H1 (cell line): Measurements from ENCODE around the gene ARL6IP4. TPM values are rescaled to one million over a fixed set of nuclear protein-coding genes. Genes with fewer than 3 reads are reported as not detected.

ENCODE experiments used
- ASH2L ChIP-seq: fragments of 200-600, 300-600 bp; sonication (generic); IDR thresholded peaks from one replicate; pipeline ENCODE4 v1.7.1; 2017; ENCODE audit warnings: low read length
- ATF2 ChIP-seq: IDR thresholded peaks from 2 replicates; pipeline ENCODE4 v1.6.1; 2012; ENCODE audit warnings: low read length, inconsistent platforms
- ATF3 ChIP-seq: IDR thresholded peaks from 2 replicates; pipeline ENCODE4 v1.6.1; 2011; ENCODE audit warnings: low read depth, mild to moderate bottlenecking, low read length; ENCODE audit not compliant: insufficient read depth
- BRCA1 ChIP-seq: IDR thresholded peaks from 2 replicates; pipeline ENCODE4 v1.6.1; 2012; ENCODE audit warnings: low read depth, low read length, improper control_type of control experiment
- CBX5 ChIP-seq: fragments of 300-800, 300-1000 bp; sonication (generic); IDR thresholded peaks from 2 replicates; pipeline ENCODE4 v1.7.1; 2016; ENCODE audit warnings: antibody characterized with exemption, low read length, low read depth
- CBX8 ChIP-seq: fragments of 300-800, 300-1000 bp; sonication (generic); IDR thresholded peaks from 2 replicates; pipeline ENCODE4 v1.7.1; 2016; ENCODE audit warnings: low read depth, low read length, borderline replicate concordance
- EZH2 ChIP-seq: fragments of 200-600 bp; sonication (generic); IDR thresholded peaks from 2 replicates; pipeline ENCODE4 v1.7.1; 2012; ENCODE audit warnings: low read depth, mild to moderate bottlenecking, moderate library complexity, low read length, inconsistent platforms; ENCODE audit not compliant: severe bottlenecking
- GABPA ChIP-seq: IDR thresholded peaks from 2 replicates; pipeline ENCODE4 v1.6.1; 2011; ENCODE audit warnings: mild to moderate bottlenecking, low read length, moderate library complexity, borderline replicate concordance; ENCODE audit not compliant: insufficient read depth
- KDM5A ChIP-seq: fragments of 200-600 bp; IDR thresholded peaks from 2 replicates; pipeline ENCODE4 v1.7.1; 2012; ENCODE audit warnings: mild to moderate bottlenecking, low read length, inconsistent platforms, mixed read lengths
- MAX ChIP-seq: IDR thresholded peaks from 2 replicates; pipeline ENCODE4 v1.6.1; 2012; ENCODE audit warnings: inconsistent platforms
- NANOG ChIP-seq: IDR thresholded peaks from 2 replicates; pipeline ENCODE4 v1.6.1; 2011; ENCODE audit warnings: low read length, low read depth, mild to moderate bottlenecking, inconsistent platforms; ENCODE audit not compliant: insufficient read depth, poor library complexity, severe bottlenecking
- NRF1 ChIP-seq: IDR thresholded peaks from 2 replicates; pipeline ENCODE4 v1.6.1; 2011; ENCODE audit warnings: mild to moderate bottlenecking, low read depth, low read length, improper control_type of control experiment
- PHF8 ChIP-seq: fragments of 200-600 bp; sonication (generic); conservative IDR thresholded peaks from 2 replicates; pipeline ENCODE4 v1.7.1; 2012; ENCODE audit warnings: low read depth, mild to moderate bottlenecking, inconsistent platforms, low read length, moderate library complexity
- POLR2A ChIP-seq, 2 experiments: IDR thresholded peaks; 1 replicate in 1 of 2; 2 replicates in 1 of 2; pipeline ENCODE4 v1.6.1; 2011; ENCODE audit warnings: low read depth in 2 of 2, low read length in 2 of 2, mild to moderate bottlenecking in 2 of 2; ENCODE audit errors: control extremely low read depth in 1 of 2
- POLR2AphosphoS5 ChIP-seq: IDR thresholded peaks from 2 replicates; pipeline ENCODE4 v1.6.1; 2011; ENCODE audit warnings: low read depth, low read length
- RXRA ChIP-seq: IDR thresholded peaks from 2 replicates; pipeline ENCODE4 v1.6.1; 2011; ENCODE audit warnings: low read depth, mild to moderate bottlenecking, low read length, moderate library complexity; ENCODE audit not compliant: insufficient read depth
- SIRT6 ChIP-seq: IDR thresholded peaks from one replicate; pipeline ENCODE4 v1.7.1; 2012; ENCODE audit warnings: low read length, inconsistent platforms
- SIX5 ChIP-seq: IDR thresholded peaks from 2 replicates; pipeline ENCODE4 v1.6.1; 2011; ENCODE audit warnings: mild to moderate bottlenecking, low read depth, low read length
- SP4 ChIP-seq: IDR thresholded peaks from 2 replicates; pipeline ENCODE4 v1.6.1; 2012; ENCODE audit warnings: low read length, inconsistent platforms
- SUZ12 ChIP-seq: fragments of 200-600 bp; sonication (generic); IDR thresholded peaks from 2 replicates; pipeline ENCODE4 v1.6.1; 2012; ENCODE audit warnings: mild to moderate bottlenecking, inconsistent platforms, low read length, moderate library complexity, mixed read lengths
- TBP ChIP-seq: IDR thresholded peaks from 2 replicates; pipeline ENCODE4 v1.6.1; 2011; ENCODE audit warnings: low read depth, low read length, improper control_type of control experiment
- TCF12 ChIP-seq: IDR thresholded peaks from 2 replicates; pipeline ENCODE4 v1.6.1; 2011; ENCODE audit warnings: low read depth, mild to moderate bottlenecking, low read length
- polyA plus RNA-seq, 7 experiments: library from polyadenylated mRNA; depleted of rRNA in 3 of 7; stranded (reverse) in 5 of 7; unstranded in 2 of 7; fragments of >200 nt in 5 of 7; fragments of 200-250 nt in 2 of 7; gene quantifications; 1 replicate in 5 of 7; 2 replicates in 1 of 7; 4 replicates in 1 of 7; pipeline versions ENCODE4 v1.2.1 to v1.2.3, GENCODE V29; 2011 to 2013; ENCODE audit warnings: missing spikeins in 2 of 7, mixed read lengths in 2 of 7
- total RNA-seq: library from RNA; stranded (reverse); fragmentation: NEBNext Ultra II Directional; extraction: Animal tissue kit (Norgen Biotek cat#: 25700); gene quantifications from 2 replicates; pipeline ENCODE4 v1.2.1, GENCODE V29; 2021

Gene ARL6IP4
- total and polyA plus RNA-seq, 2 of the 8 experiments (the other 6 are each of a cell fraction or from before 2014, with no cell fraction given), result 76.4 to 109 TPM

- TF ChIP-seq SUZ12, result no peak
- no peak for TF ChIP-seq ATF3
- TF ChIP-seq EZH2, result no peak
- no peak for TF ChIP-seq CBX5
- TF ChIP-seq PHF8, result peak; percentile 80
- no peak for TF ChIP-seq SIRT6
- no peak for TF ChIP-seq TCF12
- TF ChIP-seq CBX8, result no peak
- no peak for TF ChIP-seq ATF2
- TF ChIP-seq GABPA, result peak; percentile 92
- TF ChIP-seq POLR2A (IDR thresholded peaks at IDR 0.05; ENCODE audit: control extremely low read depth in 1 of 2, low read depth in 2 of 2, low read length in 2 of 2), result peak in 1 of 2 experiments; percentile 50; a peak in 1 of 3 replicates
- TF ChIP-seq NRF1, result no peak
- TF ChIP-seq ASH2L, result peak; percentile 76
- no peak for TF ChIP-seq NANOG
- no peak for TF ChIP-seq RXRA
- TF ChIP-seq TBP, result peak; percentile 58; the same call in 1 of the 2 replicates
- TF ChIP-seq KDM5A, result 0 out of 2 replicates have a peak, but pooled peaks have one; percentile 29
- TF ChIP-seq BRCA1, result no peak
- TF ChIP-seq POLR2AphosphoS5, result 0 out of 2 replicates have a peak, but pooled peaks have one; percentile 29
- no peak for TF ChIP-seq SIX5
- no peak; the same call in 1 of the 2 replicates for TF ChIP-seq MAX
- TF ChIP-seq SP4, result no peak
Measured at GRCh38 chr12:122980183-122981035, at the start of gene ARL6IP4 (continued).
